GM06990 (cell line): ENCODE data around the gene SNX5.

Experiments
- DNase-seq: peaks from one replicate; pipeline ENCODE4 v3.0.0-alpha.2; 2011; ENCODE audit not compliant: insufficient read length; ENCODE audit errors: extremely low read depth
- H3K27me3 ChIP-seq: replicated peaks from 2 replicates; pipeline ENCODE4 v1.6.0; 2011; ENCODE audit warnings: low read length; ENCODE audit not compliant: control insufficient read depth, insufficient read depth
- H3K36me3 ChIP-seq: 2 replicates; pipeline ENCODE4 v1.5.1; 2011; ENCODE audit warnings: low read length; ENCODE audit not compliant: control insufficient read depth, insufficient read depth
- H3K4me3 ChIP-seq: replicated peaks from 2 replicates; pipeline ENCODE4 v1.5.1; 2011; ENCODE audit warnings: low read depth, mild to moderate bottlenecking, control low read depth, low read length
- TF ChIP-seq, protein P1 (sequence below): IDR thresholded peaks from 2 replicates; pipeline ENCODE4 v1.5.1; 2011; ENCODE audit warnings: low read length, control low read depth, mild to moderate bottlenecking, inconsistent platforms; ENCODE audit not compliant: insufficient read depth, poor library complexity, severe bottlenecking

SNX5 gene

DNA sequence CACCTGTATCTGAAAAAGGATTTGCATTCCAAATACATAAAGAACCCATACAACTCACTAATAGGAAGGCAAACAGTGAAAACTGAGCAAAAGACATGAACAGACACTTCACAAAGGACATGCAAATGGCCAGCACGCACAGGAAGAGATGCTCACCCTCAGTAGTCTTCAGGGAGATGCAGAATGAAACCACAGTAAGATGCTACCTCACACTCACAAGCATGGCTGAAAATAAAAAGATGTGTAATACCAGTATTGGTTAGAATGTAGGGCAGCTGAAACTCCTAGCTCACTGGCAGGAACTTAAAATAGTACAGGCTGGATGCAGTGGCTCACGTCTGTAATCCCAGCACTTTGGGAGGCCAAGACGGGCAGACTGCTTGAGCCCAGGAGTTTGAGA is 64.6 kb downstream of the SNX5 start:
- TF ChIP-seq, protein P1, sequence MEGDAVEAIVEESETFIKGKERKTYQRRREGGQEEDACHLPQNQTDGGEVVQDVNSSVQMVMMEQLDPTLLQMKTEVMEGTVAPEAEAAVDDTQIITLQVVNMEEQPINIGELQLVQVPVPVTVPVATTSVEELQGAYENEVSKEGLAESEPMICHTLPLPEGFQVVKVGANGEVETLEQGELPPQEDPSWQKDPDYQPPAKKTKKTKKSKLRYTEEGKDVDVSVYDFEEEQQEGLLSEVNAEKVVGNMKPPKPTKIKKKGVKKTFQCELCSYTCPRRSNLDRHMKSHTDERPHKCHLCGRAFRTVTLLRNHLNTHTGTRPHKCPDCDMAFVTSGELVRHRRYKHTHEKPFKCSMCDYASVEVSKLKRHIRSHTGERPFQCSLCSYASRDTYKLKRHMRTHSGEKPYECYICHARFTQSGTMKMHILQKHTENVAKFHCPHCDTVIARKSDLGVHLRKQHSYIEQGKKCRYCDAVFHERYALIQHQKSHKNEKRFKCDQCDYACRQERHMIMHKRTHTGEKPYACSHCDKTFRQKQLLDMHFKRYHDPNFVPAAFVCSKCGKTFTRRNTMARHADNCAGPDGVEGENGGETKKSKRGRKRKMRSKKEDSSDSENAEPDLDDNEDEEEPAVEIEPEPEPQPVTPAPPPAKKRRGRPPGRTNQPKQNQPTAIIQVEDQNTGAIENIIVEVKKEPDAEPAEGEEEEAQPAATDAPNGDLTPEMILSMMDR = no peak
- Histone ChIP-seq H3K4me3 (no peak overlapping the region), H3K27me3 (no peaks in the 10 kb centered on the region), H3K36me3 (no peaks in the 10 kb centered on the region)
- DNase-seq = peak; percentile 51

DNA sequence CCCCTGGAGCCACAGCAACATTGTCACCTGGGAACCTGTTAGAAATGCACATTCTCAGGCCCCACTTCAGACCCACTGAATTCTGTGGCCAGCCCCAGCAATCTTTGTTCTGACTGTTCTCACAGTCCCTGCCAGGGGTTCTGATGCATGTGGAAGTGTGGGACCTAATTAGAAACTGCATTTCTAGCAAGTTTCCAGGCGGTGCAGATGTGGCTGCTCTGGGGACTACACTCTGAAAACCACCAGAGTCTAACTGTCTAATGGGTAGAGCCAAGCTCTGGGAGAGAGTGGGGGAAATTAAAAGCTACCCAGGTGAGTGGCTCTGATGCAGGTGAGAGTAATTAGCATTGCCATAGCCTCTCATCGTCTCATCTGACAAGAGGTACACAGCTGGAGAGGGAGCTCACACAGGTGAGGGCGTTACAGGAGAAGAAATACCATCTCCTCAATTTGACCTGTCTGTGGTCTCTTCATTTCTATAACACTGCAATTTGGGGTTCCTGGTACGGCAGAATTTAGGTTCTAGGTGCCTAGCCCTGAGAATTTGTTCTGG is 66.0 kb downstream of the SNX5 start:
- H3K4me3 ChIP-seq = no peak overlapping the region
- H3K27me3 ChIP-seq = no peaks in the 10 kb centered on the region
- TF ChIP-seq, protein P1 = no peak
- H3K36me3 ChIP-seq = no peaks in the 10 kb centered on the region
- no peak for DNase-seq

DNA sequence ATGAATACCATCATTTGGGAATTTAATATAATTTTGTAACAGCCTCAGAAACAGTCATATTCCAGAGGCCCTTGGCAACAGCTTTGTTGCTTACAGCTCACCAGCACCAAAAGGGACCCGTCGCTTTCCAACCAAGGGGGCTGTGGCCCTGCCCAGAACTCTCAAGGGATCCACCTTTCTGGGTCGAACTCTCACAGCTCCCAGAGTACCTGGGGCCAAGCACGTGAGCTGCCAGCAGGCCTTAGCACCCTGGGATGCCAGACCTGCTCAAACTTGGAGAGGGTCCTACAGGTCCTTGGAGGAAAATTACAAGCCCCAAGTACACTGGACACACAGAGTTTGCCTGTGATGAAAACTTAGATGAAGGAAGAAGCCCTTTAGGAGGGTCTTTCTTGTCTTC is 66.6 kb downstream of the SNX5 start:
- no peaks in the 10 kb centered on the region for H3K27me3 ChIP-seq
- TF ChIP-seq, protein P1 = no peak
- no peaks in the 10 kb centered on the region for H3K36me3 ChIP-seq
- DNase-seq = no peak
- H3K4me3 ChIP-seq = no peak overlapping the region

DNA sequence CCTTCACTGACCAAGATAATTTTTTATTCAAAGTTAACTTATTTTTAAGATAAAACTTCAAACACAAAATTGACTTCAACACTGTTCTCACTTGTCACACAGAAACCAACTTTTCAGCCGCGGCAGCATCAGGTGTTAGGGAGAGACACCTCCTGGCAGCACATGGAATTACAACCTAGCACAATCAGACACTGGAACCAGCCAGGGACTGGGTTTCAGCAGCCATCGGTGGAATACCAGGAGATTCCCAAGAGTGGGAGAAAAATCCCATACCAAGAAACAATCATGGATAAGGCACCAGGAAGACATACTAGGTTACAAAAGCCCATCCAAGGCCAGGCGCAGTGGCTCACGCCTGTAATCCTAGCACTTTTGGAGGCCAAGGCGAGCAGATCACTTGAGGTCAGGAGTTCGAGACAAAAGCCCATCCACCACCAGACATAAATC is 70.0 kb downstream of the SNX5 start:
- H3K4me3 ChIP-seq = no peak overlapping the region
- H3K36me3 ChIP-seq = no peaks in the 10 kb centered on the region
- TF ChIP-seq, protein P1 = peak; percentile 86
- H3K27me3 ChIP-seq = no peaks in the 10 kb centered on the region
- DNase-seq = no peak

DNA sequence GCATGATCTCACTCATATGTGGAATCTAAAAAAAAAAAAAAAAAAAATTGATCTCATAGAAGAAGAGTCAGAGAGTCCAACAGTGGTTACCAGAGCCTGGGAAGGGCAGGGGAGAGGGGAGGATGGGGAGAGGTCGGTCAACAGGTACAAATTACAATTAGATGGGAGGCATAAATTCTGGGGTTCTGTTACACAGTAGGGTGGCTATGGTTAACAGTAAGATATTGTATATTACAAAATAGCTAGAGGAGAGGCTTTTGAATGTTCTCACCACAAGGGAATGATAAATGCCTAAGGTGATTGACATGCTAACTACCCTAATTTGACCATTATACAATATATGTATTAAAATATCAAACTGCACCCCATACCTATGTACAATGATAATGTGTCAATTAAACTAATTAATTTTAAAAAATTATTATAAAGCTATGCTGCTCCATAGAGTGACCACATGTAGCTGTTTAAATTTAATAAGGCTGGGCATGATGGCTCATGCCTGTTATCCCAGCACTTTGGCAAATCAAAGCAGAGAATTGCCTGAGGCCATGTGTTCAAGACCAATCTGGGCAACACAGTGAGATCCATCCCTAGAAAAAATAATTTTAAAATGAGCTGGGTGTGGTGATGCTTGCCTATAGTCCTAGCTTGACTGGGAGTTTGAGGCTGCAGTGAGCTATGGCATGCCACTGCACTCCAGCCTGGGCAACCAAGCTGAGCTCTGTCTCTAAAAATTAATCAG is 70.9 kb downstream of the SNX5 start:
- Histone ChIP-seq H3K4me3 (no peak overlapping the region), H3K27me3 (no peaks in the 10 kb centered on the region), H3K36me3 (no peaks in the 10 kb centered on the region)
- TF ChIP-seq, protein P1 = no peak
- DNase-seq = no peak
